Endothelial cell of umbilical vein (primary cell): ENCODE results near the gene ST8SIA6. TPM values are rescaled to one million over a fixed set of nuclear protein-coding genes. Genes with fewer than 3 reads are reported as not detected.

Experiments used
- BruUV-seq: library from RNA; stranded (reverse); fragments of 400-500 nt; replicated peaks from 2 replicates; lab custom pipeline; 2021; lab: Mats Ljungman, UMichigan
- CTCF ChIA-PET: fragments of 300-600, 350-600 bp; sonication (Branson Sonifier 250); formaldehyde crosslinking; loops from one replicate; lab custom pipeline; 2021; ENCODE audit warnings: antibody characterized with exemption, inconsistent platforms; lab: Charles Lee
- POLR2A ChIA-PET: fragments of 300-600, 350-600 bp; sonication (Branson Sonifier 250); formaldehyde crosslinking; loops from one replicate; lab custom pipeline; 2021; ENCODE audit warnings: antibody characterized with exemption, inconsistent platforms; lab: Charles Lee
- DNase-seq: peaks from one replicate; pipeline ENCODE4 v3.0.0-alpha.2; 2011; ENCODE audit warnings: low read depth, low spot score
- FAIRE-seq: peaks from 2 replicates; lab custom pipeline; 2011; peaks lifted over from hg19 to GRCh38; lab: Jason Lieb, UNC
- H2AFZ ChIP-seq: 2 replicates; pipeline ENCODE4 v1.6.0; 2012; ENCODE audit warnings: low read depth, low read length, control low read depth, inconsistent platforms
- H3K27ac ChIP-seq: 2 replicates; pipeline ENCODE4 v1.5.1; 2011; ENCODE audit warnings: low read depth, mild to moderate bottlenecking, control low read depth, low read length, moderate library complexity; ENCODE audit not compliant: insufficient read depth
- H3K27me3 ChIP-seq, 2 experiments: 2 replicates each; pipeline versions ENCODE4 v1.6.0 to v1.6.1; 2011; ENCODE audit warnings: low read length in 2 of 2, mixed read lengths in 1 of 2; ENCODE audit not compliant: control insufficient read depth in 2 of 2, insufficient read depth in 2 of 2
- H3K36me3 ChIP-seq, 2 experiments: 2 replicates in 1 of 2; 3 replicates in 1 of 2; pipeline ENCODE4 v1.5.1; 2011; ENCODE audit warnings: low read length in 2 of 2, mild to moderate bottlenecking in 1 of 2, moderate library complexity in 1 of 2; ENCODE audit not compliant: control insufficient read depth in 2 of 2, insufficient read depth in 2 of 2; ENCODE audit errors: extremely low read depth in 1 of 2
- H3K4me1 ChIP-seq: 3 replicates; pipeline ENCODE4 v1.5.1; 2011; ENCODE audit warnings: mild to moderate bottlenecking, low read length; ENCODE audit not compliant: control insufficient read depth, insufficient read depth; ENCODE audit errors: extremely low read depth
- H3K4me2 ChIP-seq: 2 replicates; pipeline ENCODE4 v1.6.1; 2011; ENCODE audit warnings: low read length, control low read depth, mixed read lengths; ENCODE audit not compliant: insufficient read depth
- H3K4me3 ChIP-seq, 3 experiments: fragments of 200-600 bp in 1 of 3; sonication (generic), shearing (Covaris generic) in 1 of 3; replicated peaks in 1 of 3; 2 replicates each; pipeline ENCODE4 v1.5.1; 2011 to 2016; ENCODE audit warnings: control low read depth in 3 of 3, low read length in 3 of 3, mild to moderate bottlenecking in 2 of 3, inconsistent platforms in 1 of 3, low read depth in 1 of 3, moderate library complexity in 1 of 3; ENCODE audit not compliant: insufficient read depth in 1 of 3
- H3K79me2 ChIP-seq: 2 replicates; pipeline ENCODE4 v1.6.0; 2012; ENCODE audit warnings: low read length, inconsistent platforms; ENCODE audit not compliant: control insufficient read depth, insufficient read depth
- H3K9ac ChIP-seq: replicated peaks from 2 replicates; pipeline ENCODE3; 2011; ENCODE audit warnings: low read length, control low read depth; ENCODE audit not compliant: insufficient read depth; ENCODE audit errors: extremely low read depth
- H3K9me1 ChIP-seq: replicated peaks from 3 replicates; pipeline ENCODE4 v1.6.0; 2011; ENCODE audit warnings: mild to moderate bottlenecking, low read length; ENCODE audit not compliant: control insufficient read depth, insufficient read depth; ENCODE audit errors: extremely low read depth
- H3K9me3 ChIP-seq: replicated peaks from 2 replicates; pipeline ENCODE4 v1.5.1; 2012; ENCODE audit warnings: low read length, inconsistent platforms; ENCODE audit not compliant: control insufficient read depth, insufficient read depth
- H4K20me1 ChIP-seq: replicated peaks from 2 replicates; pipeline ENCODE3; 2011; ENCODE audit warnings: mild to moderate bottlenecking, low read length; ENCODE audit not compliant: control insufficient read depth, insufficient read depth; ENCODE audit errors: extremely low read depth
- EZH2 ChIP-seq: IDR thresholded peaks from 2 replicates; pipeline ENCODE4 v1.6.1; 2012; ENCODE audit warnings: borderline replicate concordance, low read depth, mild to moderate bottlenecking, moderate library complexity, low read length, inconsistent platforms; ENCODE audit not compliant: severe bottlenecking
- FOS ChIP-seq: IDR thresholded peaks from 2 replicates; pipeline ENCODE4 v1.6.1; 2011; ENCODE audit warnings: mild to moderate bottlenecking, low read length, moderate library complexity, borderline replicate concordance; ENCODE audit not compliant: insufficient read depth
- GATA2 ChIP-seq: IDR thresholded peaks from 2 replicates; pipeline ENCODE4 v1.7.0; 2011; ENCODE audit warnings: low read depth, mild to moderate bottlenecking, moderate library complexity, mixed read lengths, low read length; ENCODE audit not compliant: insufficient read length, insufficient read depth
- JUN ChIP-seq: IDR thresholded peaks from 2 replicates; pipeline ENCODE4 v1.6.1; 2011; ENCODE audit warnings: borderline replicate concordance, low read depth; ENCODE audit not compliant: insufficient read length, insufficient read depth
- MYC ChIP-seq: IDR thresholded peaks from one replicate; pipeline ENCODE4 v1.6.1; 2011; ENCODE audit warnings: mild to moderate bottlenecking, low read depth, low read length
- POLR2A ChIP-seq: IDR thresholded peaks from 2 replicates; pipeline ENCODE4 v1.6.1; 2012; ENCODE audit warnings: low read depth, mild to moderate bottlenecking, control low read depth, low read length
- POLR2AphosphoS5 ChIP-seq: IDR thresholded peaks from 2 replicates; pipeline ENCODE4 v1.6.1; 2012; ENCODE audit warnings: low read depth, mild to moderate bottlenecking, control low read depth, low read length, moderate library complexity; ENCODE audit not compliant: insufficient read depth
- dilution Hi-C: fragments of 300-500 bp; cut with MboI; formaldehyde crosslinking; loops from one replicate; pipeline ENCODE4 v1.15.0; 2019; ENCODE audit warnings: low sequenced_read_pairs; ENCODE audit not compliant: extremely low pct_ligation_motif_present
- intact Hi-C: fragments of 100-400 bp; cut with micrococcal nuclease; formaldehyde crosslinking; loops from one replicate; pipeline ENCODE4 v1.10.0; 2022
- polyA plus RNA-seq, 4 experiments: library from polyadenylated mRNA; depleted of rRNA in 3 of 4; stranded (reverse) in 3 of 4; unstranded in 1 of 4; fragments of >200 nt; gene quantifications; 2 replicates each; pipeline versions ENCODE4 v1.2.1 to v1.2.3, GENCODE V29; 2011 to 2012; ENCODE audit warnings: missing spikeins in 1 of 4
- total RNA-seq: library from RNA; stranded (reverse); gene quantifications from 2 replicates; pipeline ENCODE4 v1.2.3, GENCODE V29; 2021
- TF ChIP-seq, protein P1 (sequence below): IDR thresholded peaks from 2 replicates; pipeline ENCODE4 v1.6.1; 2011; ENCODE audit not compliant: insufficient read depth, insufficient read length
- TF ChIP-seq, protein P2 (sequence below), 2 donors: IDR thresholded peaks; 1 replicate in 1 of 2; 2 replicates in 1 of 2; pipeline ENCODE4 v1.5.1; 2011; ENCODE audit warnings: low read length in 2 of 2, mild to moderate bottlenecking in 2 of 2, moderate library complexity in 2 of 2, control low read depth in 1 of 2, inconsistent platforms in 1 of 2, low read depth in 1 of 2; ENCODE audit not compliant: insufficient read depth in 1 of 2; ENCODE audit errors: extremely low read depth in 1 of 2

The ST8SIA6 gene
- total and polyA plus RNA-seq, 2 donors (not counting 3 experiments of a cell fraction or from before 2014, with no cell fraction given): 0.40 to 0.51 TPM

DNA sequence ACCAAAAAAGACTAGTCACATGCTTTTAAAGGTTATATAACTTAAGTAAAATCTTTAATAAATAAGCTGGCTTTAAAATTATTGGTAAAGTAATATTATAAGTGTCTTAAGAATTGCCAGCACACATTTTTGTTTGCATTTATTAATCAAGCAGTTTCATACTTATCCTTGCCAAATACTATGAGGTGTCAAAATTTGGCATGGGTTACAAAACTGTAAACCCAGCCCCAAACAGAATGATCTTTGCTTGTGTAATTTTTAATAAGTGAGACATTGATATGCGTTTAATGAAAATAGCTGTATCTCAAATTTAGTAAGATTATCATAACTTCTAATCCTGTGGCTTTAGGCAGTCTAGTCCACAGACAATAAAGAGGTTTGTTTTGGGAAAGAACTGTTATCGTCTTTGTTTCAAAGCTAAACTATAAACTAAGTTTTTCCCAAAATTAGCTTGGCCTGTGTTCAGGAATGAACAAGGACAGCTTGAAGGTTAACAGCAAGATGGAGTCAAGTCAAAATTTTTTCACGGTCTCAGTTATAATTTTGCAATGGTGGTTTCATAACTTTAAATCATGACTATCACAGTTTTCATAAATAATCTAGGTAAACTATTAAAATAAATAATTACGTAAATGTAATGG lies 72.8 kb downstream of the ST8SIA6 start:
- no peak overlapping the region for H2AFZ ChIP-seq
- no peaks in the 10 kb centered on the region for H3K27me3 ChIP-seq
- POLR2A ChIA-PET: no interaction called here
- no TSS peak for BruUV-seq
- TF ChIP-seq, protein P1, sequence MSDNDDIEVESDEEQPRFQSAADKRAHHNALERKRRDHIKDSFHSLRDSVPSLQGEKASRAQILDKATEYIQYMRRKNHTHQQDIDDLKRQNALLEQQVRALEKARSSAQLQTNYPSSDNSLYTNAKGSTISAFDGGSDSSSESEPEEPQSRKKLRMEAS: no peak
- TF ChIP-seq POLR2AphosphoS5: no peak
- DNase-seq (no peak), FAIRE-seq (no peak)
- no peak overlapping the region for H3K4me3 ChIP-seq
- CTCF ChIA-PET: interaction anchor here (1.3 to 1.8 kb wide), 4 partner anchors 9 to 27 kb away, joined by 3 to 7 read pairs (median 4); no protein-coding TSS in a partner anchor
- H3K9me1 ChIP-seq: no peaks in the 10 kb centered on the region
- H3K9ac ChIP-seq: no peak overlapping the region
- H3K4me2 ChIP-seq: no peak overlapping the region
- no peaks in the 10 kb centered on the region for H4K20me1 ChIP-seq
- dilution Hi-C loops: no loop called here
- H3K9me3 ChIP-seq: no peaks in the 10 kb centered on the region
- H3K4me1 ChIP-seq: no peaks in the 10 kb centered on the region
- intact Hi-C loops: no loop called here
- H3K79me2 ChIP-seq: no peaks in the 10 kb centered on the region
- H3K36me3 ChIP-seq: no peaks in the 10 kb centered on the region
- H3K27ac ChIP-seq: no peak overlapping the region

DNA sequence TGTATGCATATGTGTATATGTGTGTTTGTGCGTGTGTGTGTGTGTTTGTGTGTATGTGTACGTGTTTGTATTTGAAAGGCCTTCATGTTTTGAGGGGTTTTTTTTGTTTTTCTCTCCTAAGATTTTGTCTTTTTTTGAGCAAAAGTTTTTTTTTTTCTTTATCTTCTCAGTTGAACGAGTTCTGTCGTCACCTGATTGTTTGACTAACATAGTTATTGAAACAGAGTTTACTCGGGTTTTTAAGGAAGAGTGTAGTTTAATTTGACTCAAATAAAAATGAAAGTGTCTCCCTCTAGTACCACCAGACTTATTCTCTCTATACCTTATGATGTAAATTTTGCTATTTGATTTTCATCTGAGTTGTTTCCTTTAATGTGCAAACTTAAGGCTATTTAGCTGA lies 73.5 kb downstream of the ST8SIA6 start:
- DNase-seq: no peak
- no peak overlapping the region for H3K4me3 ChIP-seq
- no peak overlapping the region for H3K27ac ChIP-seq
- TF ChIP-seq GATA2 (no peak), POLR2AphosphoS5 (no peak), MYC (no peak), FOS (no peak), POLR2A (no peak), EZH2 (no peak), JUN (no peak)
- TF ChIP-seq, protein P2, sequence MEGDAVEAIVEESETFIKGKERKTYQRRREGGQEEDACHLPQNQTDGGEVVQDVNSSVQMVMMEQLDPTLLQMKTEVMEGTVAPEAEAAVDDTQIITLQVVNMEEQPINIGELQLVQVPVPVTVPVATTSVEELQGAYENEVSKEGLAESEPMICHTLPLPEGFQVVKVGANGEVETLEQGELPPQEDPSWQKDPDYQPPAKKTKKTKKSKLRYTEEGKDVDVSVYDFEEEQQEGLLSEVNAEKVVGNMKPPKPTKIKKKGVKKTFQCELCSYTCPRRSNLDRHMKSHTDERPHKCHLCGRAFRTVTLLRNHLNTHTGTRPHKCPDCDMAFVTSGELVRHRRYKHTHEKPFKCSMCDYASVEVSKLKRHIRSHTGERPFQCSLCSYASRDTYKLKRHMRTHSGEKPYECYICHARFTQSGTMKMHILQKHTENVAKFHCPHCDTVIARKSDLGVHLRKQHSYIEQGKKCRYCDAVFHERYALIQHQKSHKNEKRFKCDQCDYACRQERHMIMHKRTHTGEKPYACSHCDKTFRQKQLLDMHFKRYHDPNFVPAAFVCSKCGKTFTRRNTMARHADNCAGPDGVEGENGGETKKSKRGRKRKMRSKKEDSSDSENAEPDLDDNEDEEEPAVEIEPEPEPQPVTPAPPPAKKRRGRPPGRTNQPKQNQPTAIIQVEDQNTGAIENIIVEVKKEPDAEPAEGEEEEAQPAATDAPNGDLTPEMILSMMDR (IDR thresholded peaks at IDR 0.05; ENCODE audit: extremely low read depth in 1 of 2, insufficient read depth in 1 of 2, low read depth in 1 of 2, low read length in 2 of 2): no peak
- TF ChIP-seq, protein P1: no peak
- intact Hi-C loops: no loop called here
- ChIA-PET CTCF (interaction anchor here (1.3 to 1.8 kb wide), 4 partner anchors 9 to 28 kb away, joined by 3 to 7 read pairs (median 4); no protein-coding TSS in a partner anchor), POLR2A (no interaction called here)
- H3K9ac ChIP-seq: no peak overlapping the region
- no peaks in the 10 kb centered on the region for H3K36me3 ChIP-seq
- dilution Hi-C loops: no loop called here
- BruUV-seq: no TSS peak
- H2AFZ ChIP-seq: no peak overlapping the region
- no peaks in the 10 kb centered on the region for H3K4me1 ChIP-seq
- no peaks in the 10 kb centered on the region for H3K9me1 ChIP-seq
- H4K20me1 ChIP-seq: no peaks in the 10 kb centered on the region
- no peaks in the 10 kb centered on the region for H3K79me2 ChIP-seq
- no peaks in the 10 kb centered on the region for H3K9me3 ChIP-seq
- no peaks in the 10 kb centered on the region for H3K27me3 ChIP-seq
- H3K4me2 ChIP-seq: no peak overlapping the region
- no peak for FAIRE-seq
